Ovary (tissue), 9 donors: ENCODE results near the gene UBN1. TPM values are rescaled to one million over a fixed set of nuclear protein-coding genes. Genes with fewer than 3 reads are reported as not detected.

ENCODE experiments used
- DNase-seq, 5 donors: peaks; one replicate each; pipeline ENCODE4 v3.0.0-alpha.2; 2019 to 2020
- H3K27ac ChIP-seq, 2 donors: fragments of 200-600 bp; one replicate each; pipeline versions ENCODE4 v1.5.1 to v1.8.0; 2019 to 2022
- H3K27me3 ChIP-seq: fragments of 200-600 bp; one replicate; pipeline ENCODE4 v1.8.0; 2022
- H3K36me3 ChIP-seq: fragments of 200-600 bp; sonication (generic); one replicate; pipeline ENCODE4 v1.5.1; 2019
- H3K4me1 ChIP-seq: one replicate; pipeline ENCODE4 v1.8.1; 2013; ENCODE audit warnings: mild to moderate bottlenecking, moderate library complexity; ENCODE audit not compliant: insufficient read depth
- H3K4me3 ChIP-seq: fragments of 200-600 bp; sonication (generic); one replicate; pipeline ENCODE4 v1.5.1; 2017
- H3K9me3 ChIP-seq, 2 donors: fragments of 200-600 bp in 1 of 2; sonication (generic) in 1 of 2; one replicate each; pipeline versions ENCODE4 v1.5.1 to v1.8.1; 2013 to 2019; ENCODE audit warnings: mild to moderate bottlenecking in 1 of 2, moderate library complexity in 1 of 2
- EP300 ChIP-seq: sonication (generic); formaldehyde crosslinking; IDR thresholded peaks from one replicate; pipeline ENCODE4 v1.6.1; 2017; ENCODE audit warnings: antibody characterized with exemption
- POLR2A ChIP-seq: fragments of 450-650 bp; IDR thresholded peaks from one replicate; pipeline ENCODE4 v1.6.1; 2017; ENCODE audit warnings: antibody characterized with exemption, mild to moderate bottlenecking, moderate library complexity
- WGBS, 3 donors: extraction: QIAGEN DNeasy Blood & Tissue Kit in 1 of 3; methylation state at CpG; one replicate each; pipeline versions ENCODE4 v1.1.5 to v1.1.7; 2013 to 2017; 5-methylcytosine and 5-hydroxymethylcytosine counted together
- intact Hi-C, 4 donors: fragments of 100-400 bp; cut with DNase I; formaldehyde crosslinking; loops; one replicate each; pipeline versions ENCODE4 v1.11.0 to v1.15.1; 2022 to 2023
- polyA plus RNA-seq, 2 donors: library from polyadenylated mRNA; stranded (reverse); fragments of 200-250 nt in 1 of 2; fragments of 350-450 nt in 1 of 2; fragmentation: Illumina TruSeq in 1 of 2; extraction: RNeasy Lipid Tissue Mini Kit (QIAGEN cat#74804) in 1 of 2; gene quantifications; one replicate each; pipeline ENCODE4 v1.2.3, GENCODE V29; 2013 to 2014
- total RNA-seq, 7 donors: library from RNA; depleted of rRNA in 2 of 7; stranded (reverse); fragments of >200 nt in 2 of 7; fragmentation: NEBNext Ultra II Directional in 3 of 7; extraction: Animal tissue kit (Norgen Biotek cat#: 25700) in 3 of 7; gene quantifications; one replicate each; pipeline versions ENCODE4 v1.1.0 to v1.2.4, GENCODE V29; 2016 to 2023
- TF ChIP-seq, protein P1 (sequence below), 3 donors: fragments of 450-650 bp in 2 of 3; fragments of 200-600 bp in 1 of 3; IDR thresholded peaks; one replicate each; pipeline versions ENCODE4 v1.5.1 to v1.8.0; 2016 to 2022; ENCODE audit warnings: antibody characterized with exemption in 3 of 3, mild to moderate bottlenecking in 1 of 3
- donor health status: DM: no; HTN: no; CAD: no; lungs with moderate emphysema.
- donor health status: DM: no; HTN: no; CAD: no.
- donor health status: Bipolar disorder and iron deficiency.
- donor health status: DM: yes; HTN: yes; CAD: no.
- donor health status: DM: no; HTN: no; CAD: no.
- donor health status: DM: yes; HTN: yes; CAD: no.

The UBN1 gene
- total and polyA plus RNA-seq, 9 donors = 14.5 to 41.3 (median 24.0) TPM

DNA sequence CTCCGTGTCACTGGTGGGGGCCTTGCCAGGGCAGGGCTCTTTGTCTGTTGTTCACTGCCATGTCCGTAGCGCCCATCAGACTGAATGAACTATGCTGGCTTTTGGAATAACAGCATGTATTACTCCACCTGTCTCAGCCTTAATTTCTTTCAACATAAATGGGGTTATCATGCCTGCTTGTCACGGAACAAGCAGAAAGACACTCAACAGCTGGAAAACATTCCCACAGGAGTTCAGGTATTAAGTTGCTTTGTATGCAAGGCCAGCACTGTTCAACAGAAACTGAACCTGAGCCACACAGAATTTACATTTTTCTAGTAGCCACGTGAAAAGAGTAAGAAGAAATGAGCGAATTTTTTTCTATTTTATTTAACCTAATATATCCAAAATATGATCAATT, 76.6 kb downstream of the UBN1 start:
- TF ChIP-seq, protein P1, sequence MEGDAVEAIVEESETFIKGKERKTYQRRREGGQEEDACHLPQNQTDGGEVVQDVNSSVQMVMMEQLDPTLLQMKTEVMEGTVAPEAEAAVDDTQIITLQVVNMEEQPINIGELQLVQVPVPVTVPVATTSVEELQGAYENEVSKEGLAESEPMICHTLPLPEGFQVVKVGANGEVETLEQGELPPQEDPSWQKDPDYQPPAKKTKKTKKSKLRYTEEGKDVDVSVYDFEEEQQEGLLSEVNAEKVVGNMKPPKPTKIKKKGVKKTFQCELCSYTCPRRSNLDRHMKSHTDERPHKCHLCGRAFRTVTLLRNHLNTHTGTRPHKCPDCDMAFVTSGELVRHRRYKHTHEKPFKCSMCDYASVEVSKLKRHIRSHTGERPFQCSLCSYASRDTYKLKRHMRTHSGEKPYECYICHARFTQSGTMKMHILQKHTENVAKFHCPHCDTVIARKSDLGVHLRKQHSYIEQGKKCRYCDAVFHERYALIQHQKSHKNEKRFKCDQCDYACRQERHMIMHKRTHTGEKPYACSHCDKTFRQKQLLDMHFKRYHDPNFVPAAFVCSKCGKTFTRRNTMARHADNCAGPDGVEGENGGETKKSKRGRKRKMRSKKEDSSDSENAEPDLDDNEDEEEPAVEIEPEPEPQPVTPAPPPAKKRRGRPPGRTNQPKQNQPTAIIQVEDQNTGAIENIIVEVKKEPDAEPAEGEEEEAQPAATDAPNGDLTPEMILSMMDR (IDR thresholded peaks at IDR 0.05) = no peak
- no peak for TF ChIP-seq POLR2A
- Histone ChIP-seq H3K36me3 (no peaks in the 10 kb centered on the region), H3K9me3 (no peaks in the 10 kb centered on the region), H3K27ac (no peak overlapping the region), H3K4me3 (no peak overlapping the region), H3K4me1 (no peaks in the 10 kb centered on the region), H3K27me3 (no peaks in the 10 kb centered on the region)
- DNase-seq = no peak
- 61 to 70% (median 65%) methylated on average over 6 of the region's 6 CpGs for WGBS, 3 donors
- intact Hi-C loops = no loop called here

DNA sequence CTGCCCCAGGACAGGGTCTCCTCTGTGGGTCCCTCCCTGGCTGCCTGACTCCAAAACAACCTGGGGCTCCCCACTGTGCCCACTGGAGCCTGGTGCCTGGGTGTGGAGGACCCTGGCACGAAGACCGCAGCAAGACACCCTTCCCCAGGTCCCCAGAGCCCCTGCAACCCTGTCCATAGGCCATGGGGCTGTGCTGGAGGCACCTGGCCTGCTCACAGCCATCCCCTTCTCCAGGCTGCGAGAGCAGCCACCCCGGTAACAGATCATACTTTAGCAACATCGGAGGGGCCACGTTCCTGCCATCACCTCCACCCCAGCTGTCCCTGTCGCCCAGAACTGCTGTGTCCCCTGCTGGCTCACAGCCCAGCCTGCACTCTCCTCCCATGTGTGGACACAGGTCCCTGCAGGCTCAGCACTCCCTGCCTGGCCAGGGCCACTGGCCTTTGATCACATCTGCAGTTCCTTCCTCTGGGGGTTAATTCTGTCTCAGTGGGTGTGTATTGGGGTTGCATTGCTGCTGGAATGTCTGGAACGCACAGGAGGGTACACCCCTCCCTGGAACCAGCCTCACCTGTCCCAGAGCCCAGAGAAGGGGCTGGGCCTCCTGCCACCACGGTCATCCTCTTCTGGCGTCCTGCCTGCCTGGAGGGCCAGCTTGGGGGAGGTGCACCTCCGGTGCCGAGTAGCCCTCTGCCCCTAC, 77.5 kb downstream of the UBN1 start:
- TF ChIP-seq, protein P1 (IDR thresholded peaks at IDR 0.05) = no peak
- TF ChIP-seq POLR2A = no peak
- TF ChIP-seq EP300 = no peak
- no peaks in the 10 kb centered on the region for H3K36me3 ChIP-seq
- H3K9me3 ChIP-seq = no peaks in the 10 kb centered on the region
- 39 to 48% (median 42%) methylated on average over 9 to 12 of the region's 12 CpGs for WGBS, 3 donors
- no peaks in the 10 kb centered on the region for H3K4me1 ChIP-seq
- H3K27ac ChIP-seq = no peak overlapping the region
- intact Hi-C loops = no loop called here
- no peak overlapping the region for H3K4me3 ChIP-seq
- no peaks in the 10 kb centered on the region for H3K27me3 ChIP-seq
- DNase-seq = no peak

DNA sequence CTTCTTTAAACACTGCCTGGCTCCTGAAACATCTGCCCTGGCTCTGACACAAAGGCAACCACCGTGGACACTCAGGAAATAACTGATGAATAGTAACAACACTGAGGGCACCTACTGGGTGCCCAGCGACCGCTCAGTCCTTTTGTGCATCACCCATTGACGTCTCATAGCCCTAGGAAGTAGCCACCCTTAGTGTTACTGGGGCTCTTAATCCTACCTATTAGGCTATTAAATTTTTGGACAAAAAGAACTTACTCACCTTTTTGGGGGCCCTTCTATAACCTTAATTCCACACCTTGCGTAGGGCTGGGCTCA, 78.0 kb downstream of the UBN1 start:
- no peaks in the 10 kb centered on the region for H3K36me3 ChIP-seq
- intact Hi-C loops = no loop called here
- WGBS, 3 donors = 67 to 80% (median 71%) methylated on average over 5 of the region's 5 CpGs
- no peak overlapping the region for H3K4me3 ChIP-seq
- no peaks in the 10 kb centered on the region for H3K4me1 ChIP-seq
- no peaks in the 10 kb centered on the region for H3K27me3 ChIP-seq
- H3K27ac ChIP-seq = no peak overlapping the region
- no peaks in the 10 kb centered on the region for H3K9me3 ChIP-seq
- TF ChIP-seq, protein P1 (IDR thresholded peaks at IDR 0.05) = no peak
- TF ChIP-seq POLR2A = no peak
- no peak for TF ChIP-seq EP300
- no peak for DNase-seq

DNA sequence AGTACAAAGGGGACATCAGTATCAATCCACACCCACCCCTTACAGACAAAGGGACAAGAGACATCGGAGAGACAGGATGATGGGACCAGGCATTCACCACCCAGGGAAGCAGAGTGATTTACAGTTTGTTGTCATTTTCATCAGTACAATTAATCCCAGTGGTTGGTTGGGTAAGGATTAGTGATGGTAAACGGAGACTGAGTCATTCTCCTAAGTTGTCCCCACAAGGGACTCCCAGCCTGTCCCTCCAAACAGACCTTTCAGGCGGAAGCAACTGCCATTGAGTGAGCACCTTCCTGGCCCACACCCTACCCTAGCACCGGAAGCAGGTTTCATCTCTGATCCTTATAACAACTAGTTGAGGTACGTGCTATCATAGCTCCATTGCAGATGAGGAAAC, 78.5 kb downstream of the UBN1 start:
- Histone ChIP-seq H3K36me3 (no peaks in the 10 kb centered on the region), H3K4me3 (no peak overlapping the region), H3K27ac (no peak overlapping the region), H3K27me3 (no peaks in the 10 kb centered on the region), H3K4me1 (no peaks in the 10 kb centered on the region), H3K9me3 (no peaks in the 10 kb centered on the region)
- no peak for TF ChIP-seq EP300
- no peak for TF ChIP-seq POLR2A
- no peak for DNase-seq
- intact Hi-C loops = no loop called here
- 87 to 92% (median 91%) methylated on average over 5 of the region's 5 CpGs for WGBS, 3 donors

DNA sequence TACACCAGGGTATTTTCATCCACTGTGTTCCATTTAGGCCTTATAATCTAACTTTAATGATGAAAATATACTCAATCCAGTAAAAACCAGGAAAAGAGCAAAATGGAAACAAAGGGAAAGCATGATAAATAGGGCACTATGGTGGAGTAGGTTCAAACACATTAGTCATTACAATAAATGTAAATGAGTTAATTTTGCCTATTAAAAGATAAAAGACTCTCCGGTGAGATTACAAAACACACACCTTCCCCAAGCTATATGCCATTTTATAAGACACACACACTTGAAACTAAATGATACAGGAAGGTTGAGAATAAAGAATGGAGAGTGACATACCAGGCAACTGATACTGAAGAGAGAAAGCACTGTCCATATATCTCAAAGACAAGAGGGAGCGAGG, 79.6 kb downstream of the UBN1 start:
- intact Hi-C loops = no loop called here
- Histone ChIP-seq H3K9me3 (no peaks in the 10 kb centered on the region), H3K27ac (no peak overlapping the region), H3K27me3 (no peaks in the 10 kb centered on the region), H3K4me3 (no peak overlapping the region), H3K4me1 (no peaks in the 10 kb centered on the region), H3K36me3 (no peaks in the 10 kb centered on the region)
- no peak for TF ChIP-seq POLR2A
- TF ChIP-seq EP300 = no peak
- no peak for DNase-seq
- WGBS, 3 donors = 95 to 99% (median 96%) methylated on average over 2 of the region's 2 CpGs
